Stimulated activated CD8-positive, alpha-beta memory T cell treated with anti-CD3 and anti-CD28 coated beads, Interleukin-12 subunit alpha, Interleukin-12 subunit beta, amount 100 ng/mL, for 4 hours (primary cell): Measurements from ENCODE around the gene SELENOO.
"Not testable (repeated sequence)": the region's sequence is repeated elsewhere in the genome, so short reads cannot be mapped to it uniquely, and the experiment has no call there.

Experiments
- DNase-seq: peaks from one replicate; pipeline ENCODE4 v3.0.0-alpha.2; 2020; ENCODE audit warnings: low read depth

SELENOO gene

GRCh38 chr22:50201191-50202129, 649 bp downstream of the SELENOO start:
- no peak for DNase-seq

- no peak for DNase-seq
Observed at GRCh38 chr22:50202130-50202666, 1.4 kb downstream of the SELENOO start.

- DNase-seq, result no peak
Observed at GRCh38 chr22:50203288-50203687, 2.5 kb downstream of the SELENOO start.

- DNase-seq, result no peak
Observed at GRCh38 chr22:50204571-50204970, 3.8 kb downstream of the SELENOO start.

- not testable (repeated sequence) for DNase-seq
Observed at GRCh38 chr22:50204998-50205397, 4.2 kb downstream of the SELENOO start.

GRCh38 chr22:50205781-50206569, 5.2 kb downstream of the SELENOO start:
- no peak for DNase-seq

- no peak for DNase-seq
Observed at GRCh38 chr22:50206599-50206998, 5.8 kb downstream of the SELENOO start.

- DNase-seq, result no peak
Observed at GRCh38 chr22:50207383-50208140, 6.8 kb downstream of the SELENOO start.

- no peak for DNase-seq
Observed at GRCh38 chr22:50208430-50208938, 7.7 kb downstream of the SELENOO start.

GRCh38 chr22:50208939-50209892, 8.4 kb downstream of the SELENOO start:
- no peak for DNase-seq

GRCh38 chr22:50209893-50210292, 9.1 kb downstream of the SELENOO start:
- no peak for DNase-seq

GRCh38 chr22:50210378-50211139, 9.7 kb downstream of the SELENOO start:
- no peak for DNase-seq

- DNase-seq, result no peak
Observed at GRCh38 chr22:50211147-50211546, 10.3 kb downstream of the SELENOO start.

GRCh38 chr22:50213263-50213662, 12.5 kb downstream of the SELENOO start:
- DNase-seq, result no peak

- DNase-seq, result no peak
Observed at GRCh38 chr22:50215297-50216054, 14.7 kb downstream of the SELENOO start.

GRCh38 chr22:50216055-50216683, 15.4 kb downstream of the SELENOO start:
- DNase-seq, result no peak

- no peak for DNase-seq
Observed at GRCh38 chr22:50216684-50217520, 16.1 kb downstream of the SELENOO start.
